Lung microvascular endothelial cell (primary cell): ENCODE results near the gene GATAD2A. TPM values are rescaled to one million over a fixed set of nuclear protein-coding genes. Genes with fewer than 3 reads are reported as not detected.

Experiments used
- DNase-seq, 2 donors: peaks; one replicate each; pipeline versions ENCODE4 v3.0.0 to v3.0.0-alpha.2; 2010; ENCODE audit warnings: low read depth in 2 of 2
- total RNA-seq: library from RNA; depleted of rRNA; stranded (reverse); fragments of >200 nt; gene quantifications from 2 replicates; pipeline ENCODE4 v1.2.1, GENCODE V29; 2014

The GATAD2A gene
- total RNA-seq, 1 donor from 2014 or later, result 37.5 TPM

GRCh38 chr19:19544954-19545591, 139.6 kb downstream of the GATAD2A start:
- no peak for DNase-seq

GRCh38 chr19:19545707-19546106, 140.2 kb downstream of the GATAD2A start:
- no peak for DNase-seq

- DNase-seq, result no peak
Observed at GRCh38 chr19:19546751-19547162, 141.3 kb downstream of the GATAD2A start.

GRCh38 chr19:19547674-19548336, 142.3 kb downstream of the GATAD2A start:
- no peak for DNase-seq

- DNase-seq, result no peak
Observed at GRCh38 chr19:19548915-19549759, 143.7 kb downstream of the GATAD2A start.

GRCh38 chr19:19549804-19550464, 144.5 kb downstream of the GATAD2A start:
- no peak for DNase-seq

- no peak for DNase-seq
Observed at GRCh38 chr19:19550485-19550929, 145.0 kb downstream of the GATAD2A start.

GRCh38 chr19:19550972-19551852, 145.7 kb downstream of the GATAD2A start:
- no peak for DNase-seq

GRCh38 chr19:19551853-19552192, 146.3 kb downstream of the GATAD2A start:
- DNase-seq, result no peak

- DNase-seq, result peak; percentile 33 to 43
Observed at GRCh38 chr19:19552798-19553197, 147.3 kb downstream of the GATAD2A start.

- no peak for DNase-seq
Observed at GRCh38 chr19:19553670-19554069, 148.2 kb downstream of the GATAD2A start.

- DNase-seq, result peak; percentile 33 to 44
Observed at GRCh38 chr19:19554074-19555023, 148.9 kb downstream of the GATAD2A start.

- no peak for DNase-seq
Observed at GRCh38 chr19:19558055-19558454, 152.6 kb downstream of the GATAD2A start.

Other genes starting within 250 kb of the GATAD2A start
- under 0.01 and 0.20 TPM in 2 replicates for gene MEF2B, start 235.4 kb upstream of the GATAD2A start, total RNA-seq
- 15.0 and 18.5 TPM in 2 replicates for gene BORCS8, start 213.5 kb upstream of the GATAD2A start, total RNA-seq
- gene RFXANK, start 213.4 kb upstream of the GATAD2A start, total RNA-seq, result 67.5 and 69.5 TPM in 2 replicates
- 5.2 and 8.5 TPM in 2 replicates for gene NR2C2AP, start 202.3 kb upstream of the GATAD2A start, total RNA-seq
- gene NCAN, start 193.7 kb upstream of the GATAD2A start, total RNA-seq, result not detected in 2 replicates
- gene TM6SF2, start 132.4 kb upstream of the GATAD2A start, total RNA-seq, result not detected in 2 replicates
- gene SUGP1, start 85.2 kb upstream of the GATAD2A start, total RNA-seq, result 16.1 and 22.6 TPM in 2 replicates
- gene MAU2, start 84.8 kb upstream of the GATAD2A start, total RNA-seq, result 18.1 and 22.6 TPM in 2 replicates
- gene TSSK6, start 109.9 kb downstream of the GATAD2A start, total RNA-seq, result 0.65 and 1.2 TPM in 2 replicates
- gene NDUFA13, start 110.5 kb downstream of the GATAD2A start, total RNA-seq, result 231 and 292 TPM in 2 replicates
- gene YJEFN3, start 123.2 kb downstream of the GATAD2A start, total RNA-seq, result under 0.01 and 0.20 TPM in 2 replicates
- gene CILP2, start 132.6 kb downstream of the GATAD2A start, total RNA-seq, result under 0.01 TPM in 1 of 2 replicates, not detected in the other
- not detected in 2 replicates for gene PBX4, start 213.0 kb downstream of the GATAD2A start, total RNA-seq
- gene LPAR2, start 222.5 kb downstream of the GATAD2A start, total RNA-seq, result 0.40 and 0.44 TPM in 2 replicates
- gene GMIP, start 238.0 kb downstream of the GATAD2A start, total RNA-seq, result 4.8 and 5.9 TPM in 2 replicates